KBM-7 (cell line): Measurements from ENCODE around the gene GALNT13.

Experiments
- DNase-seq: peaks from one replicate; pipeline ENCODE4 v3.0.0-alpha.2; 2015
- in situ Hi-C: fragments of 300-500 bp; cut with MboI; formaldehyde crosslinking; loops from 2 replicates; pipeline ENCODE4 v1.14.3; 2020; ENCODE audit warnings: low sequenced_read_pairs, low pct_unique_long_range_greater_than_20kb, mixed read lengths

Gene GALNT13

DNA sequence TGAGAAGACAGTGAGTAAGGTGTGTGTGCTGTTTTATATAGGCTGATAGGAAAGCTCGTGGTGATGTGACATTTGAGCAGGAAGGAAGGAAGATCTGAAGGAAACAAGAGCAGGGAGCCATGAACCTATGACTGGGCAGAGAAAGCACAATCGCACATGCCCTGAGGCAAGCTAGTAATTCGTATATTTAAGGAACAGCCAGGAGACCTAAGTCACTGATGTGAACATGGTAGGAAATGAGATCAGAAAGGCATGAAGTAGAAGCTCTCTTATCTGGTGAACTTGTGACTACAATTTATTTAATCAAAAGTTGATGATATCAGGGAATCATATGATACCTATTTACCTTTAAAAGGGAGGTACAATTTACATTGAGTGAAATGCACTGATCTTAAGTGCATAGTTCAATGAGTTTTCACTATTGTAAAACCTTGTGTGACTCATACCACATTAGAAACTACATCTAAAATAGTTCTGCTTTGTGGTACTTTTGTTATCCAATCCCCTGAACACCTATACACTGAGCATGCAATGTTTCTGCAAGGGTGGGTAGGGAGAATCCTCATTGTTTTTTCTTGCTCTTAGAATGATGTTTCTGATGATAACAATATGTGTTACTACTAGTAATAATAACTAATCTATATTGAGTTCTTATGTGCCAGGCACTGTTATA lies 67.5 kb downstream of the GALNT13 start:
- DNase-seq = no peak
- in situ Hi-C loops = no loop called here

- no peak for DNase-seq
- in situ Hi-C loops = no loop called here
Measured at GRCh38 chr2:153940511-153940910, 68.8 kb downstream of the GALNT13 start.

- in situ Hi-C loops = no loop called here
- no peak for DNase-seq
Measured at GRCh38 chr2:153944800-153945199, 73.1 kb downstream of the GALNT13 start.

- DNase-seq = no peak
- in situ Hi-C loops = no loop called here
Measured at GRCh38 chr2:153946036-153946435, 74.3 kb downstream of the GALNT13 start.

- no peak for DNase-seq
- in situ Hi-C loops = no loop called here
Measured at GRCh38 chr2:153953761-153954160, 82.0 kb downstream of the GALNT13 start.

GRCh38 chr2:153963256-153963655 lies 91.5 kb downstream of the GALNT13 start:
- no peak for DNase-seq

DNA sequence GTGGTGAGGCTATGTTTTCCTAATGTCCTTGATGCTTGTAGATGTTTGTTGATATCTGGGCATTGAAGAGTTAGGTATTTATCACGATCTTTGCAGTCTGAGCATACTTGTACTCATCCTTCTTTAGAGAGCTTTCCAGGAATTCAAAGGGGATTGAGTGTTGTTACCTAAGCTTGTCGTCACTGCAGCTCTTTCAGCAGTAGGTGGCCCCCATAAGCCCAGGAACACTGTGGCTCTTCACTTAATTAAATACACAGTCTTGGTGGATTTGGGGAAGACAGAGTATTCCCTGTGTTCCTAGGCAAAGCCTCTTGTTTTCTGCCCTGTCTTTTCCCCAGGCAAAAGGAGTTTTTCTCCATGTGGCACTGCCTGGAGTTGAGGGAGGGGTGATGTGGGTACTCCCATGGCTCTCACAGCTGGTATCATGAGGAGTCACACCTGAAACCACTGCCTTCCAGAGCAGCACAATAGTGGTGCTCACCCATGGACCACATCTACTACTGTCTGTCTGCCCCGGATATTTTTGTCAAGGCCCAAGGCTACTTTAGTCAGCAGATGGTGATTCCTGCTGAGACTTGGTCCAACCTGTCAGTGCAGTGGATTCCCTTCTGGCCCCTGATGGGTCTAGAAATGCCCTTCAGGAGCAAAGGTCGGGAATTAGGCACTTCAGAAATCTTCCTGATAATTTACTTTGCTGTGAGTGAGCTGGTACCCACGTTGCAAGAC lies 95.7 kb downstream of the GALNT13 start:
- in situ Hi-C loops = no loop called here
- no peak for DNase-seq

More at GRCh38 chr2:153963256-153963655, 91.5 kb downstream of the GALNT13 start:
- in situ Hi-C loops = no loop called here

DNA sequence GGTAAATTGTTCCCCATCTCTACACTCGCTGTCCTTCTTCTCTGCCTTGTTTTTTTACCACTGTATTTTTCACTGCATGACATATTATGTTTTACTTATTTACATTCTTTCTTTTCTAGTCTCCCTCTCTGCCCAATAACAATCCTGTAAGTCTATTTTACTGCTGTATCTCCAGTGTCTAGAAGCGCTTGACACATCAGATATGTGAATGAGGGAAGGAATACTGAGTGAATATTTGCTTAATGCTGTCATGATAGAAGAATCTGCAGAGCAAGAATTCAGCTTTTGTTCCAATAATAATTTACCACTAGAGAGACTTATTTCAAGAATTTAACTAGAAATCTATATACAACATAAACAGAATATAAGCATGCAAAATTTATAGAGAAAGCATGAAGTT lies 99.5 kb downstream of the GALNT13 start:
- DNase-seq = no peak
- in situ Hi-C loops = no loop called here

DNA sequence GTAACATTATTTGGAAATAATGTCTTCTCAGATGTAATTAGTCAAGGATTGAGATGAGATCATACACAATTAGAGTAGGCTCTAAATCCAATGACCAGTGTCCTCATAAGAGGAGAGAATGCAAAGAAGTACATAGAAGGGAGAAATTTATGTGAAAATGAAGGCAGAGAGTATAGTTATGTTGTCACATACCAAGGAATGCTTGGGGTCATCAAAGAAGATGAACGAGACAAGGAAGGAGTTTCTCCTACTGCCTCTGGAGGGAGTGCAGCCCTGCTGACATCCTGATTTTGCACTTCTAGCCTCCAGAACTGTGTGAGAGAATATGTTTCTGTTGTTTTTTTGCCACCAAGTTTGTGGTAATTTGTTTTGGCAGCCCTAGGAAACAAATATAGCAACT lies 100.1 kb downstream of the GALNT13 start:
- no peak for DNase-seq
- in situ Hi-C loops = no loop called here

DNA sequence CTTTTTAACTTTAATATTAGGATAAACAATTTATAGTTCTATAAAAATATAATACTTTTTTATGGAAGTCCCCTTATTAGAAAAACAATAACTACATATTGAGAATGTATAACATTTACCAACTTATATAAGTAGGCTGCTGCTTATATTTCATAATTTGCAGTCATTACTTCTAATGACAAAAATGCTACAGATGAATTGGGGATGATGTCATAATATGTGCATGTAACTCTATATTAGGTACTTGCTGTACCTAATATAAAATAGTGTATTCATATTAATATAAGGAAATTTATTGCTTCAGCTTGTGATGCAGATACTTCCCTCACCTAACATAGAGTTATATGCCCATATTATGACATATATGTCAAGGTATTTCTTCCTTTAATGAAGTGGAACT lies 100.7 kb downstream of the GALNT13 start:
- in situ Hi-C loops = no loop called here
- DNase-seq = no peak

- no peak for DNase-seq
- in situ Hi-C loops = no loop called here
Measured at GRCh38 chr2:153986488-153987229, 114.9 kb downstream of the GALNT13 start.

DNA sequence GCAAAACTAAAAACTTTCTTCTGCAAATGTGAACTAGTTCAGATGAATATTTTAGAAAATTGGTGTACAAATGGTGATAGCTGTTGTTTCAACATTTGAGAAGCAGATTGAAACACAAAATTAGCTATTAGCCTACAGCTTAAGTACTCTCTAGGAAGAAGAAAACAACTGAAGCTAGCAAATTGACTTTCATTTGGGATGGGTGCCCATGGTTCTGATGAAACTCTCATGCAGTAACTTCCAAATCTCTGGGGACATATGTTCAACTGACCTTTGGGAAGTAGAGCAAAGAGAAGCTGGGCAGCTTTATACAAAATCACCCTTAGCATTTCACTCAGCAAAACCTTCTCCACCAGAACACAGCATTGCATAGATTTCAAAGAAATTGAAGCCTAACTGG lies 119.0 kb downstream of the GALNT13 start:
- no peak for DNase-seq
- in situ Hi-C loops = no loop called here

GRCh38 chr2:154013514-154013913 lies 141.8 kb downstream of the GALNT13 start:
- in situ Hi-C loops = no loop called here
- DNase-seq = no peak

GRCh38 chr2:154015233-154015632 lies 143.5 kb downstream of the GALNT13 start:
- no peak for DNase-seq
- in situ Hi-C loops = no loop called here

DNA sequence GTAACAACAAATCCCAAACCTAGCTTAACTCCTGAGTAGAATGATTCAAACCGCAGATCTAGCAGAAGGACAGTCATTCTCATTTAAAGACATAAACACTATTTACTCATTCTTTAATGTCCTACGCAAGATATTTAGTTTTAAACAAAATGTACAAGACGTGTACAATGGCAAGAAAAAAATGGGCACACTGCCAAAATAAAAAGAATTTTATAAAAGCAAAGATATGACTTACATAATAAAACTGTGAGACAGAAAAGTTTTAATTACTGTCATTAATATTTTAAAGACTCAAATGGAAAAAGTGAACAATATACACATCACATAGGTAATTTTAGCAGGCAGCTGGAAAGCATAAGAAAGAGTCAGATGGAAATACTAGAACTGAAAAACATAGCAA lies 157.8 kb downstream of the GALNT13 start:
- DNase-seq = no peak
- in situ Hi-C loops = no loop called here

GRCh38 chr2:154032220-154032619 lies 160.5 kb downstream of the GALNT13 start:
- no peak for DNase-seq
- in situ Hi-C loops = no loop called here

DNA sequence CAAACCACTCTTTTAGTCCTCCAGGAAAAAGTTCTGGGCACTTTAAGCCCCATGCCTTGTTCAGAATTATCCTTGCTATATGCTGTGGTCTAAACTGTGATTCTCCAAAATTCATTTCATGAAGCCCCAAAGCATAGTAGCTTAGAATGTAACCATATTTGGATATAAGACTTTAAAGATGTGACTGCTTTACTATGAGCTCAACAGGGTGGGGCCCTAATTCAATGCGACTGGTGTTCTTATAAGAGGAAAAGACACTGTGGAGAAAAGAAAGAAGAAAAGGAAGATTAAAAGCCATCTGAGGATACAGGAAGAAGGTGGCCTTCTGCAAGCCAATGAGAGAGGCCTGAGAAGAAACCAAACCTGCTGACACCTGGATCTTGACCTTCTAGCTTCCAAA lies 174.8 kb downstream of the GALNT13 start:
- no peak for DNase-seq
- in situ Hi-C loops = no loop called here

DNA sequence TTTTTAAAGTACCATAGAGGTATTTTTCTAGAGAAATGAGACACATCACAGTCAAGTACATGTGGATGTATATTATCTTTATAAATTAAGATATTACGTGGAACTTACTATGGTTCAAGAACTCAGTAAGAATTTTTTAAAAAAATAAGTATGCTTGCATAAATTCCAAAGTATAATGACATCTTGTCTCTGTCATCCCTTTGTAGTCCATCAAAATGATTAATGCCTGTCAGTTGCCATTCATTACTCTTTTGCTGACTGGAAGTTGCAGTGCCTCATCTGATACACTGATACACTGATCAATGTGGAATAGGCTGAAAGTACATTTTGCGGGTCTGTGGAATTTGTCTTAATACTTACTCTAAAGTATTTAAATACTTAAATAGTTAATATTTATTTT lies 177.2 kb downstream of the GALNT13 start:
- in situ Hi-C loops = no loop called here
- no peak for DNase-seq

GRCh38 chr2:154049561-154049960 lies 177.8 kb downstream of the GALNT13 start:
- no peak for DNase-seq
- in situ Hi-C loops = no loop called here

DNA sequence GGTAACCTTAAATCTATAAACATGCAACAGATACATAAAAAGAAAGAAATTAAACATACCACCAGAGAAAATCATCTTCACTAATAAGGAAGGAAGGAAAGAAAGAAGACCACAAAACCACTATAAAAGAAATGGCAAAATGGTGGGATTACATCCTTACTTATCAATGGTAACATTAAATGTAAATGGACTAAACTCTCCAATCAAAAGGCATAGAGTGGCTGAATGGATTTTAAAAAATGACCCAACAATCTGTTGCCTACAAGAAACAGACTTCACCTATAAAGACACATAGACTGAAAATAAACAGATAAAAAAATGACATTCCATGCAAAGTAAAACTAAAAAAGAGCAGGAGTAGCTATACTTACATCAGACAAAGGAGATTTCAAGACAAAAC lies 195.4 kb downstream of the GALNT13 start:
- DNase-seq = no peak
- in situ Hi-C loops = no loop called here
